DMS153 (cell line): ENCODE data around the gene SARS1.
"Not testable (repeated sequence)": the region's sequence is repeated elsewhere in the genome, so short reads cannot be mapped to it uniquely, and the experiment has no call there.

Source experiments
- DNase-seq: peaks from one replicate; lab custom pipeline; 2025; lab: John Stamatoyannopoulos, UW

The SARS1 gene

DNA sequence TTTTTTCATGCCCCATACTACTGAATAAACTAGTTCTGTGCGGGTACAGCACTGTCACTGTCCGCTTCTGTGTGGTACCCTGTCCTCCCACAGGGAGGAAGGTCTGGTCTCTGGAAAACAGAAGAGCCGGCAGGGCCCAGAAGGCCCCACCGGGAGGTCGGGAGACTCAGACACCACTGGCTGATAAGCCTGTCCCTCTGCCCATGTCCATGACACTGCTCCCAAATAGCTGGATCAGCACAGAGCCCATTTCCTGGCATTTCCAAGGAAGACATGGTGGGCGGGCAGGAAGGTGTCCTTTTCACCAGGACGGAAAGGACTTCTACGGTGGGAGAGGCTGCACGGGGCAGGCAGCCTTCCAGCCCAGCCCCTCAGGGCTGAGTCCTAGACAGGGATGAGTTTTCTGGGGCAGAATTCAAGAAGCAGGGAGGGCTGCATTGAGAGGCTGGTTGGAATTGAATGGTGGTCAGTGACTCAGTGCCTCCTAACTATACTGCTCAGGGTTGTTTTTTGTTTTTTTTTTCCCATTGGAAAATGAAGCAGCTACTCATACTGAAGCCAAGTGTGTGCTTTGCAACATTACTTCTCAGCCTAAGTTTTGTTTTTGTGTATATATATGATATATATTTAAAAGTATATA lies 62.1 kb downstream of the SARS1 start:
- no peak for DNase-seq

DNA sequence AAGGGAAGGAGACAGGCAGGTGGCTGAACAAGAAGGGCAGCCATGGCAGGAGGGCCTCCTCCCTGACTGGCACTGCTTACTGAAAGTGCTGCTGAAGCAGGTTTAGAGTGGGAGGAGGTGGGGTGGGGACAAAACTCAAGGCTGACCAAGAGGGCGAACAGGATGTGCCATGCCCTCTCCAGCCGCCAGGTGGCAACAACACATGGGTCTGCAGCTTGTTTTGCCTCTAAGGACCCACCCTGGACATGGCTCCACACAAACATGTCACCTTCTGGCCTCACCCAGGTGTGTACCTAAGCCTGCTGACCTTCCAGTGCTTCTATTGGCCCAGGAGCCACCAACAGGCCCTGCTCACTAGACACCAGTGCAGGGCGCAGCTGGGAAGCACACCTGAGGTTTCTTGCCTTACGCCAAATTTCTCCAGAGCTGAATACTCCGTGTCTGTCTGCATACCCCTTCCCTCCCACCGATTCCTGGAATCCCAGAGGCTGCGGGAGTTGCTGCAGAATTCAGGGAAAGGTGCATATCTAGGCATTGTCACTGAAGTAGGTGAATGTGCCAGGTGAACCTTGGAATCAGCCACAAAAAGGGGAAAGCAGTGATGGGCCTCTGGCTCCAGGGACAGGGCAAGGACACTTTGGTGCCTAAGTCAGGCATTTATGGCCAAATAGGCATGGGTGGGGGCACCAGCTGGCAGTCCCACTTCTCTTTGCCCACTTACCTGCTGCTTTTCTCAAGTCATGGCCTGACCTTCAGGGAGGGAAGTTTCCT lies 63.9 kb downstream of the SARS1 start:
- DNase-seq: peak; percentile 50

DNA sequence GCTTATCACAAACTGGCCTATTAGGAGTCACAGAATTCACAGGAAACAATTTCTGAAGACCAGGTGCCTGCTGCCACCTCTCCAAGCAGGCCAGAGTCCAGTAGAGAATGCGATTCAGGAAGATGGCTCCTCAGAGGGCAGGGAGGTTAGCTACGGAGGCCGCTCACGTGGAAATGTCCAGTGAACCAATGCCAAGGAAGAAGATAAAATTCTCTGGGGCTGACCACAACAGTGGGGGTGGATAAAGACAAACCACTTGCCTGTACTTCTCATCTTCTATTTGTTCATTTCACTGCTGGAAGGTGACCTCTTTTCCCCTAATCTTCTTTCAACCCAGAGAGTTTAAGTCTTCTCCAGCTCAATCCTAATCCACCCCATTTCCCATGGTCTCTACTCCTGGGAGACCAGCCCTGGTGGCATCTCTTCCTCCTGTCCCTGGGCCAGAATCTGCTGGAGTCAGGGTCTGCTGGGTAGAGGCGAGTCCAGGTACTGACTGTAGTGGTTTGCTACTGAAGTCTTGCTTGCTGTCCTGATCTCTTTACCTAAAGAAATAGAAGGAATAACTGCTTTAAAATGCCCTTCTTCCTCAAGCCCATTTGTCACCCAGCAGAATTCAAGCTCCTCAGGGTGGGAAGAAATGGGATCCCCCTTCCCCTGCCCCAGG lies 66.0 kb downstream of the SARS1 start:
- DNase-seq: no peak

DNA sequence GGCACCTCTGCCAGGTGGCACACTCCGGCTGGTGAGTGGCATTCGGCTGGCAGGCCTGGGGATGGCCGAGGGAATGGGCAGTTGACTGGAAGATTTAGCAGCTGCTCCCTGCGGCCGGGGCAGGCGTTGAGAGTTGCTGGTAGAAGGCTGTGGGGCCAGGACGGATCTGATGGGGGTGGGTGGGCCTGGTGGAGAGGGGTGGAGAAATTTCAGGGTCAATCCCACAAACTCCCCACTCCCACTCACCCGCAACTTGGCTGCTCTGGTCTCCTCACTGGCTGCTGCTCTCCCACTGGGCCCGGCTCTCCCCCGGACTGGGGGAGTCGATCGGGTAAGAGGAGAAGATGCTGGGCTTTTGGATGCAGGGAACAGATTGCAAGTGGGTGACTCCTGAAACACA lies 67.1 kb downstream of the SARS1 start:
- no peak for DNase-seq

DNA sequence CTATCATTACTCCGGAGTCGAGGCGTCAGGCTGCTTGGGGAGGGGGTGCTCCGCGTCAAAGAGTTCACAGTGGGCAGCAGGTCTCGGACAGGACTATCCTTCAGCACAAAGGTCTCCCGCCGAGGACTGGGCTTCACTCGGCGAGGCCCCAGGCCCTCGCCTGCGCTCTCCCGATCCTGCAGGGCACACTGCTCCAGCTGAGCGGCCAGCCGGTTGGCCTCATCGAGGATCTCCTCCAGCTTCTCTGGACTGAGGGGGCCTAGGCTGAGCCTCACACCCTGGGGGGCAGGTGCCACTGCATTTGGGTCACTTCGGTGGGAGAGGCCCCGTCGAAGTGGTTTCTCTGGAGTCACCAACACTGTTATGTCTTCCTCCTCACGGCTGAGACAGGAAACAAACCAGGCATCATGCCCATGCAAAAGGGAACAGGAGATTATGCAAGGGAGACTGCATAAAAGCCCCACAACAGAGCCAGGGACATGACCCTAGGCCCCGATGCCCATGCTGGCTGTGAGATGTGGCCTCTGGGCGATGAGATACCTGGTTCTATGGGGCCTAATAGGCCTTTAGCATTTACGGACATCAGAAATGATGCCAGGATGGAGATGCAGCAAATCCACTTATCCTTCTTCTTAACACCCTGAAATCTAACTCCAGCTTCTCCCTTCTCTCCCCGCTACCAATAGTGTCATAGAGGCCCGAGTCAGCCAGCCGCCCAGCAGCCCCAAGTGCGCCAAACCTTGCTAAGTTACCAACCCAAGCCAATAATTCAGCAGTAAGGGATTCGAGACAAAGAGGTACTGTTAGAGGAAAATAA lies 68.2 kb downstream of the SARS1 start:
- no peak for DNase-seq

DNA sequence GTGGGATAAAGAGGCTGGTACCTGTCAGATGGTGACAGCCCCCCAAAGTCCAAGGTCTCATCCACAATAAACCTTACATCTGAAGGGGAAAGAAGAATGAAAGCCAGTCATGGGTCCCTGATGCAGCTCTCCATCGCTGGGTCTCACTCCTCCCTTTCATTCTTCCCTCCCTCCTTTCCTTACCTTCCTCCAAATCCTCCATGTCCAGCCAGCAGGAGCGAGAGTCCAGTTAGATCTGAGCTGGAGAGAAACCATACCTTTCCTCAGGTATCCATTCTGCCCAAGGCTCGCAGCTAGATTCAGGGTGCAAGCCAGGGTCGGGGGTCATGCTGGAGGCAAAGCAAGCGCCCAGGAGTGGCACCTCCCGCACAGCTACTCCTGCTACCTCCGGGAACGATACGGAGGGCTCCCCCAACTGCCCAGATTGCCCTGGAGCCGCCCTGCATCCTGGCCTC lies 68.8 kb downstream of the SARS1 start:
- no peak for DNase-seq

DNA sequence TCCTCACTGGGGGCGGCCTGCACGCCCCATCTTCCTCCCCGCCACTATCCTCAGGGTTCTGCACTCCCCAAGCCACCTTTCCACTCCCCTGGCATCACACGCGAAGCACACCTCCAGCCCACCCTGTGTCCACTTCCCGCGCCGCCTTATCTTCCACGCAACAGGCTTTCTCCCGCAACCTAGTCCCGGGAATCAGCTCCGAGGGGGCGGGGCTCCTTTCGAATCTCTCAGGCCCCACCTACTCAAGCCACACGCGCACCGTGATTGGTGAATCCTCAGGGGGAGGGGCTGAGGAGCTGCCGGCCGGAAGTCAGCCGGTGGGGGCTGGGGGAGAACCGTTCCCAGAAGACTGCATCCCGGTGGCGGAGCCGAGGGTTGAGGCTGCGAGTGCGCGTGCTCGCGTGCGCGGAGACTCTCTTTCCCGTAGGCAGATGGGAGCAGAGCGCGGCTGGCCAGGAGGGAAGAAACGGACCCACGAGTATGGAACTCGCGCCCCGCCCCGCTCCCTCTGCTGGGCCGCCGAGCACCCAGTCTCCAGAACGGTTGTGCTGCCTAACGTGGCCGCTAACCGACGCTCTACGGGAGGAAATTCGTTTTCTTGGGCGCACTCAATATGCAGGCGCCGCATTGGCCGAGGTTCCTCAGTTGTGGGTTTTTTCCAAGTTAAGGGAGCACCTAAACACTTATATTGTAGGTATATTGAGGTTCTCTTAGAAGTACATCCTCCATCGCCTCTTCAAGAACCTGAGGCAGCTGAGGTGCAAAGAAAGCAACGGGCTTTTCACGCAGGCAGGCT lies 69.4 kb downstream of the SARS1 start, which contains the start of gene PSRC1:
PSRC1 (minus strand) TSS at position 194 of the 796 bp plus-strand sequence.
- peak; percentile 93 for DNase-seq

DNA sequence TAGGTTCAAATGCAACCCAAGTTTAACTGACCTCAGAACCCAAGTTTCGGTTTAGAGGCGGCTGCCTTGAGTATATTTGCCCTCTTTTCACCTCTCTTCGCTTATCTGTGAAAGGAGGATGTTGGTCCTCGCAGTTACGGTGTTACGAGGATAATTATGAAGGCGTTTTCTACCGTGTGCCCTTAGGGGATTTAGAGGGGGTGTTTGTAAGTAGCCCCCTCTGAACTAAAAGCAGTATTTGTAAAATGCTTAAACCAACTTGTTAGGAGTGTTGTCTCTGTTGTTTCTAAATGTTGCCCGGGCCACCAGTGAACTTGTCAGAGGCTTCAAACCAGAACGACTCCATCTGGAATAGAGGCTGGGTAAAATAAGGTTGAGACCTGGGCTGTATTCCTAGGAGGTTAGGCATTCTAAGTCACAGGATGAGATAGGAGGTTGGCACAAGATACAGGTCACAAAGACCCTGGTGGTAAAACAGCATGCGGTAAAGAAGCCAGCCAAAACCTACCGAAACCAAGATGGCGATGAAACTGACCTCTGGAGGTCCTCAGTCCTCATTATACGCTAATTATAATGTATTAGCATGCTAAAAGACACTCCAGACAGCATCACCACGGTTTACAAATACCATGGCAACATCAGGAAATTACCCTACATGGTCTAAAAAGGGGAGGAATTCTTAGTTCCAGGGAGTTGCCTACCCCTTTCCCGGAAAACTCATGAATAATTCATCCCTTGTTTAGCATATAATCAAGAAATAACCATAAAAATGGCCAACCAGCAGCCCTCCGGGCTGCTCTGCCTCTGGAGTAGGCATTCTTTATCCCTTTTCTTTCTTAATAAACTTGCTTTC lies 70.3 kb downstream of the SARS1 start:
- no peak for DNase-seq

DNA sequence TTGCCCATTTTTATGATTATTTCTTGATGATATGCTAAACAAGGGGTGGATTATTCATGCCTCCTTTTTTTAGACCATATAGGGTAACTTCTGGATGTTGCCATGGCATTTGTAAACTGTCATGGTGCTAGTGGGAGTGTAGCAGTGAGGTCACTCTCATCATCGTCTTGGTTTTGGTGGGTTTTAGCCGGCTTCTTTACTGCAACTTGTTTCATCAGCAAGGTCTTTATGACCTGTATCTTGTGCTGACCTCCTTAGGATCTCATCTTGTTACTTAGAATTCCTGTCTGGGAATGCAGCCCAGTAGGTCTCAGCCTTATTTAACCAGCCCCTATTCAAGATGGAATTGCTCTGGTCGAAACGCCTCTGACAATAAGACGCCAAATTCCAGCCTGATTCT lies 73.0 kb downstream of the SARS1 start:
- not testable (repeated sequence) for DNase-seq
